ENCODE results near the gene GPR39.

GPR39 gene

DNA sequence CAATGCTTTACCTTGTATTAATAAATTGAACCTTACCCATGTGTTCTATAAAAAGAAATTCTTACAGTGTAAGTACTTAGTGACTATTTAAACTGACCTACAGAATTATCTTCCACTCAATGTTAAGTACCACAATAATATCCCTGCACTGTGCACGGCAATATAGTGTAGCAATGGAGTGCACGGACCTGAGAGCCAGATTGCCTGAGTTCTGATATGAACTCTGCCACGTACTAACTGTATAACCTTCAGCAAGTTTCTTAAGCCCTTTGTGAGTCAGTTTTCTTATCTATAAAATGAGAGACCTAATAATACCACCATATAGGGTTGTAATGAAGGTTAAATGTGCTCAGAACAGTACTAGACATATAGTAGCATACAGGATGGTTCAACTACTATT, 66.2 kb downstream of the GPR39 start:
- ChIA-PET CTCF (no interaction called here), POLR2A (no interaction called here)
- DNase-seq (ENCODE audit: low read depth, low spot score), result no peak

DNA sequence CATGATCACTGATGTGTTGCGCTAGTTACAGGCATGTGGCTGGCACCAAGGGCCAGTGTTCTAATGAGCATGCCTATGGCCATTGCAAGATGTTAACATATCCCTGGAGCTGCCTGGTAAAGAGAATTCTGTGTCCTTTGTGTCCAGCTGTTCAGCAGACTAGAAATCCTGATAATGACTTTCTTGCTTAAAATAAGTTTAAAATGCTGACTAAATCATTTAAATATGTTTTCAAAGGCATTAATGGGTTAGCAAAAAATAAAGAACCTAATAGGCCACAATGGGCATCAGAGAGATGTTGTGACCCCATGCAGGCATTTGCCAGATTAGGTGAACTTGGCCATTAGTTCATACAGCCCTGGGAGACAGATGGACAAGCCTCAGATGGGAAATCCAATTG, 67.5 kb downstream of the GPR39 start:
- DNase-seq (ENCODE audit: low read depth, low spot score), result no peak
- TF ChIP-seq, protein P1, sequence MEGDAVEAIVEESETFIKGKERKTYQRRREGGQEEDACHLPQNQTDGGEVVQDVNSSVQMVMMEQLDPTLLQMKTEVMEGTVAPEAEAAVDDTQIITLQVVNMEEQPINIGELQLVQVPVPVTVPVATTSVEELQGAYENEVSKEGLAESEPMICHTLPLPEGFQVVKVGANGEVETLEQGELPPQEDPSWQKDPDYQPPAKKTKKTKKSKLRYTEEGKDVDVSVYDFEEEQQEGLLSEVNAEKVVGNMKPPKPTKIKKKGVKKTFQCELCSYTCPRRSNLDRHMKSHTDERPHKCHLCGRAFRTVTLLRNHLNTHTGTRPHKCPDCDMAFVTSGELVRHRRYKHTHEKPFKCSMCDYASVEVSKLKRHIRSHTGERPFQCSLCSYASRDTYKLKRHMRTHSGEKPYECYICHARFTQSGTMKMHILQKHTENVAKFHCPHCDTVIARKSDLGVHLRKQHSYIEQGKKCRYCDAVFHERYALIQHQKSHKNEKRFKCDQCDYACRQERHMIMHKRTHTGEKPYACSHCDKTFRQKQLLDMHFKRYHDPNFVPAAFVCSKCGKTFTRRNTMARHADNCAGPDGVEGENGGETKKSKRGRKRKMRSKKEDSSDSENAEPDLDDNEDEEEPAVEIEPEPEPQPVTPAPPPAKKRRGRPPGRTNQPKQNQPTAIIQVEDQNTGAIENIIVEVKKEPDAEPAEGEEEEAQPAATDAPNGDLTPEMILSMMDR (IDR thresholded peaks at IDR 0.05; ENCODE audit: insufficient read depth, low read length, missing control alignments), result no peak
- ChIA-PET POLR2A (no interaction called here), CTCF (interaction anchor here (1.2 kb wide), 1 partner anchor 135 kb away, joined by 4 read pairs; no protein-coding TSS in a partner anchor)
- no peak overlapping the region for H3K4me3 ChIP-seq (ENCODE audit: low read depth, low read length)

More for the DNA sequence above, 66.2 kb downstream of the GPR39 start:
- no peak overlapping the region for H3K4me3 ChIP-seq (ENCODE audit: low read depth, low read length)
- TF ChIP-seq, protein P1 (IDR thresholded peaks at IDR 0.05; ENCODE audit: insufficient read depth, low read length, missing control alignments), result no peak

DNA sequence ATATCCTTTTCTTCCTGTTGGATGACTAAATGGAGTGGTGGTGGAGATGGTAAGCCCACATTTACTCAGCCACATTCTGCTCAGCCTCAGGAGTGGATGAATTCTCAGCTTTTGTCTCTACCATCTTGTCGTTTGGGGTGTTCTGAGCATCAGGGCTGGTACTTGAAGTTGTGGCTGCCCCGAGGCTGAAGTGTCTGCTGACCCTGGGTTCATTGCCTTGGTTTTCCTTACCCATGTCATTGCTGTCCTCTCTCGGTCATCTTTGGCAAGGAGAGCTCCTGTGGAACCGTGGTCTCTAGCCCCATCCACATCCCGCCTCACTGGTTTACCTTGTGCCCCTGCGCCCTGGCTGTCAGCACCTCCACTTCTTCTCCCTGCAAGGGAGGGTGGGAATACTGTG, 71.9 kb downstream of the GPR39 start:
- TF ChIP-seq, protein P1 (IDR thresholded peaks at IDR 0.05; ENCODE audit: insufficient read depth, low read length, missing control alignments), result no peak
- no peak for DNase-seq (ENCODE audit: low read depth, low spot score)
- ChIA-PET CTCF (interaction anchor here (1.0 kb wide), 1 partner anchor 140 kb away, joined by 3 read pairs; no protein-coding TSS in a partner anchor), POLR2A (no interaction called here)
- no peak overlapping the region for H3K4me3 ChIP-seq (ENCODE audit: low read depth, low read length)

DNA sequence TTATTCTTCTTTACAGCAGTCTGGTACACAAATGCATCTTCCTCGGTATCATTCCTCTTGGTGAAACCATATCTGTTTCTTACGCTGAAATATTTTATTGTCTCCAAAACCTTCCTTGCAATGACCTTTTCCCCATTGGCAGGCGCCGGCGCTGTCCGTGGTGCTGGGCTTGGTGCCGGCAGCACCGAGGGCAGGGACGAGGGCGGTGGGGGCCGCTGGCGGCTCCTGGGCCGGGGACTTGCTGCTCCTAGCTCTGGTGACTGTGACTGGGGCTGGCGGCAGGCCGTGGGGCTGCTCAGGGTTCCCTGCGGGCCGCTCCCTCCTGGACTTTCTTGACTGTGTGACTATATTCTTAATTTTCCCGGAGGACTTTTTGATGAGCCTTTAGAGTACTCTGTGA, 72.5 kb downstream of the GPR39 start:
- TF ChIP-seq, protein P1 (IDR thresholded peaks at IDR 0.05; ENCODE audit: insufficient read depth, low read length, missing control alignments), result no peak
- CTCF ChIA-PET, result no interaction called here
- POLR2A ChIA-PET, result no interaction called here
- H3K4me3 ChIP-seq (ENCODE audit: low read depth, low read length), result no peak overlapping the region
- no peak for DNase-seq (ENCODE audit: low read depth, low spot score)

DNA sequence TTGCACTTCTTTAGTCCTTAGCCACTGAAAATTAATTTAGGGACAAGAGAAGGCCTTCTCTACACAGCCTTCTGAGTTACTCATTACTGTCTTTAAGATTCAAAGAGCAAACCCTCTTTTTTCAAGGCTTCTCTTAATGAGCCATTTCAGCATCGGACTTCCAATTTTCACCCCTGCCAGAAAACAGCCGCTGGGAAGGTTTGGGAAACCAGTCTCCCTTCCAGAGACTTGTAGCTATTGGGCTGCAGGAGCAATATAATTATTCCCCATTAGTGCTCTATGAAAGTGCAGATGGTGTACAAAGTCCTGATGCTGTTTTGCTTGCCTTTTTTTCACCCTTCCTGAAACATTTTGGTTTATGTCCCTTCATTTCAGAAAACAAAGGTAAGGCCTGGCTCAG, 79.3 kb downstream of the GPR39 start:
- ChIA-PET POLR2A (no interaction called here), CTCF (no interaction called here)
- no peak for DNase-seq (ENCODE audit: low read depth, low spot score)
- TF ChIP-seq, protein P1 (IDR thresholded peaks at IDR 0.05; ENCODE audit: insufficient read depth, low read length, missing control alignments), result no peak
- no peak overlapping the region for H3K4me3 ChIP-seq (ENCODE audit: low read depth, low read length)

DNA sequence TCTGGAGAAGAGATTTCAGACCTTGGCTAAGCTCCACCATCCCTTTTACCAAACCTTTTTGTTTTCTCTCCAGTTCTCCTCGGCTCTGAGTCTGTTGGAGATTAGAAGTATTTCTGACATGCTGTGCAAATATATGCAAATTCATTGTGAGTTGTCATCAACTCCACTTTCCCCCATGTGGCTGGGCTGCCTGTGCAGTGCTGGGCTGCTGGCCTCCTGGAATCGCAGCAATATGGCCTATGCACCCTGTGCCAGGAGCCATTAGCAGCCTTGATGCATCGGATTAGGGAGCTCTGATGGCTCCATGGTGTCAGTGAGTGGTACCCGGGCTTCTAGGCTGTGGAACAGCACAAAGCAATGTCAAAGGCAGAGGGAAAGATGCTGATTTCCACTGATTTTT, 80.0 kb downstream of the GPR39 start:
- ChIA-PET POLR2A (no interaction called here), CTCF (no interaction called here)
- no peak for DNase-seq (ENCODE audit: low read depth, low spot score)
- no peak overlapping the region for H3K4me3 ChIP-seq (ENCODE audit: low read depth, low read length)
- TF ChIP-seq, protein P1 (IDR thresholded peaks at IDR 0.05; ENCODE audit: insufficient read depth, low read length, missing control alignments), result no peak
